DMS 273 (cell line): ENCODE data around the gene PCNX2.

Experiments
- DNase-seq: peaks from one replicate; lab custom pipeline; 2025; ENCODE audit not compliant: unreplicated experiment; lab: John Stamatoyannopoulos, UW

The PCNX2 gene

DNA sequence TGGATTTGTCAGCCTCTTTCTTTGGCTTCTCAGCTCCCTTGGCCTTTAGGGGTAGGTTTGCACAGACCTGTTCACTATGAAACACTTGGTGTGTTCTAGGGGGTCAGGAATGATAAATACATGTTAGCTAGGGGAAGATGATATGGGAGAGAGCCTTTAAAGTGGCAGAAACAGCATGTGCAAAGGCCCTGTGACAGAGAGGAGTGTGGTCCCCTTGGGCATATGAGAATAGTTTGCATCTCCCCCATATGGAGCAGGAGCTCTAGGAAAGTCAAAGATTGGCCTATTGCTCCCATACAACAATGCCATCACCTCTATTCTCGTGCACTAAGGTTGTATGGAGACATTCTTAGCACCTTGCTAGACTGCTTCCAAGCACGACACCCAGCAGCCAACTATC lies 355.8 kb downstream of the PCNX2 start:
- no peak for DNase-seq

DNA sequence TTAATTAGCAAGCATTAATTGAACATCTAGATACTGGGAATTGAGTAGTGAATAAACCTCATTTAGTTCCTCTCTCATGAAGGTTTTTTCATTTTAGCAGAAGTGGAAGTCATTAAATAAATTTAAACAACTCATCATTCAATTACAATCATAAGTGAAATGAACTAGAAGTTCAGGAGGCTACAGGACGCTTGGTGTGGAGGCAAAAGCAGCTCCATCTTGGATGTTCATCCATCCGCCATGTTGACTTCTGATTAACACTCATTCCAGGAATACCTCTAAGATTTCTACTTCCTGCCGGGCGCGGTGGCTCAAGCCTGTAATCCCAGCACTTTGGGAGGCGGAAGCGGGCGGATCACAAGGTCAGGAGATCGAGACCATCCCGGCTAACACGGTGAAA lies 356.6 kb downstream of the PCNX2 start:
- no peak for DNase-seq

DNA sequence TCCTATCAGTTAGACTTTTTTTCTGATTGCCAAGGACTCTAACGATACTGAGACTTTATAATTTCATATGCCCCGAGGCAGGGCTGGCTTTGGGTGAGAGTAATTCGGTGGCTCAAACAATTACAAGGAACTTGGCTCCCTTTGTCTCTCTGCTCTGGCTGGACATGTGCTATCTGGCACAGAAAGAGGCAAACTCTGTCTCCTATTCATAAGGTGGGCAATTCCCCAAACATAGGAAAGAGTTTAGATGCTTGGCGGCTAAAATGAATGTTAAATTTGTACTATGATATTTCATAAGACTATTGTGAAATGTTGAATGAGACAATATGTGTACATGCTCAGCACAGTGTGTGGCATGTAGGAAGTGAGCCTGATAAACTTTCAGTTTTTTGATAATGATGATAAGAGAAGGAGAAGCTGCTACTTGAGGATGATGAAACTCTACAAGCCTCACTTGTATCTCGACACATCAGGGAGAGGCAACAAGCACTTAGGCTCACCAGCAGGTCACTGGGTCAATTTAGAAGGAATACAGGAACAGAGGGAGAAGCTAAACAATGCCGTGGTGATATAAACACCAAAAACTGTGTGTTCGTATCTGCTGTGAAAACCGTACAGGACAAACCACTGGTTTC lies 357.7 kb downstream of the PCNX2 start:
- DNase-seq = no peak

DNA sequence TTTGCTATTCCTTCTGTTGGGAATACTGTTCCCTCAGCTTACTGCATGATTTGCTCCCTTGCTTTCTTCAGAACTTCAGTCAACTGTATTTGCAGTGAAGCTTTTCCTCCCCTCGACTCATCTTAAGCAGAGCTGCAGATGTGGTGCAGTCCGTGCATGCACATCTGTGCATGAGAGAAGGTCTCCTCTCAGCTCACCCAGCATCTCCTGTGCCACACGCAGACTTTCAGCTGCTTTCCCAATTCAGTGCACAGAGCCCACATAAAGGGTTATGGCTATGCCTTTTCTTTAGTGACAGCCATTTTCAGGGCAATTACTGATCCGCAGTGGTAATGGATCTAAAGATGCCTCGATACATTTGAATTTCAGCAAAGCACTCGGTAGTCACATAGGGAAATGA lies 358.6 kb downstream of the PCNX2 start:
- no peak for DNase-seq
